Thymus (tissue), 11 donors: ENCODE measurements around the gene OR4D9. TPM values are rescaled to one million over a fixed set of nuclear protein-coding genes. Genes with fewer than 3 reads are reported as not detected.
"Not testable (repeated sequence)": the region's sequence is repeated elsewhere in the genome, so short reads cannot be mapped to it uniquely, and the experiment has no call there.

Experiments
- DNase-seq, 9 donors: peaks; one replicate each; pipeline ENCODE4 v3.0.0-alpha.2; 2013; ENCODE audit warnings: low spot score in 9 of 9, low read depth in 6 of 9, missing footprints in 1 of 9
- H3K27ac ChIP-seq, 2 donors: one replicate each; pipeline ENCODE4 v1.5.1; 2013; ENCODE audit warnings: control low read depth in 1 of 2, low read depth in 1 of 2, low read length in 1 of 2, mild to moderate bottlenecking in 1 of 2, moderate library complexity in 1 of 2
- H3K27me3 ChIP-seq, 2 donors: one replicate each; pipeline ENCODE4 v1.5.1; 2013; ENCODE audit warnings: low read length in 1 of 2; ENCODE audit not compliant: control insufficient read depth in 2 of 2, insufficient read depth in 1 of 2
- H3K36me3 ChIP-seq, 2 donors: one replicate each; pipeline ENCODE4 v1.5.1; 2013; ENCODE audit warnings: low read length in 1 of 2, mild to moderate bottlenecking in 1 of 2, moderate library complexity in 1 of 2; ENCODE audit not compliant: control insufficient read depth in 2 of 2, insufficient read depth in 2 of 2
- H3K4me1 ChIP-seq, 2 donors: one replicate each; pipeline ENCODE4 v1.5.1; 2013; ENCODE audit warnings: low read length in 2 of 2; ENCODE audit not compliant: control insufficient read depth in 2 of 2, insufficient read depth in 2 of 2
- H3K4me3 ChIP-seq, 2 donors: one replicate each; pipeline ENCODE4 v1.5.1; 2013; ENCODE audit warnings: low read length in 2 of 2, control low read depth in 1 of 2, mild to moderate bottlenecking in 1 of 2
- H3K9me3 ChIP-seq, 2 donors: one replicate each; pipeline ENCODE4 v1.5.1; 2013; ENCODE audit warnings: low read length in 1 of 2, mild to moderate bottlenecking in 1 of 2; ENCODE audit not compliant: control insufficient read depth in 2 of 2, insufficient read depth in 1 of 2
- WGBS: extraction: QIAGEN DNeasy Blood & Tissue Kit; methylation state at CpG from one replicate; pipeline ENCODE4 v1.1.7; 2013; 5-methylcytosine and 5-hydroxymethylcytosine counted together
- polyA plus RNA-seq: library from polyadenylated mRNA; stranded (reverse); fragments of 200-250 nt; gene quantifications from one replicate; pipeline ENCODE4 v1.2.3, GENCODE V29; 2013
- total RNA-seq: library from RNA; stranded (reverse); fragments of 120-200 nt; gene quantifications from one replicate; pipeline ENCODE4 v1.2.4, GENCODE V29; 2013
- donor health status: healthy.

OR4D9 gene
- total and polyA plus RNA-seq, 2 donors, result 0.02 TPM; not detected in 1

- 93% methylated on average over 2 of the region's 2 CpGs for WGBS
- H3K4me1 ChIP-seq, H3K27me3 ChIP-seq, DNase-seq, H3K9me3 ChIP-seq, H3K27ac ChIP-seq, H3K36me3 ChIP-seq, H3K4me3 ChIP-seq: not testable (repeated sequence)
These were observed 8.8 kb downstream of the OR4D9 start for GRCh38 chr11:59520139-59520538.

DNA sequence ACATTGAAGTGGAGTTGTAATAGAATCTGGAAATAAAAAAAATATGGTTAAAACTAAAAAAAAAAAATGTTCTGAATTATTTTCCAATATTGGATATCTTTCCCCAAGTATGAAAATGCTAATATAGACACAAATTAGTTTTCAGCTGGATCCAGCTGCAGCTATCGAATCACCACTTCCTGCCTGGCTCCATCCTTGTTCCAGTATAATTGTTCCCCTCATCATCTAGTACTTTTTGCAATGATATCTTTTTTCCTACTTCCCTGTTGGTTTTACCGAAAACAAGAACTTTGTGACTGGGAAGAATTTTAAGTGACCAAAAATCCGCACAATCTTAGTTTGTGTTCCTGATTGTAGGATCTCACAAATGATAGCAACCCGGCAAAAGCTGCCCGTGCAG lies 9.4 kb downstream of the OR4D9 start:
- no peak for DNase-seq
- no peaks in the 10 kb centered on the region for H3K4me1 ChIP-seq
- H3K27ac ChIP-seq, result no peak overlapping the region
- H3K4me3 ChIP-seq, result no peak overlapping the region
- no peaks in the 10 kb centered on the region for H3K36me3 ChIP-seq
- 95% methylated on average over 5 of the region's 5 CpGs for WGBS
- H3K27me3 ChIP-seq, result no peaks in the 10 kb centered on the region
- H3K9me3 ChIP-seq, result no peaks in the 10 kb centered on the region

- WGBS, result 83% methylated on average over 1 of the region's 1 CpG
- H3K4me1 ChIP-seq, result peaks cover 0 to 1% of the 10 kb centered on the region in 2 donors
- no peaks in the 10 kb centered on the region for H3K36me3 ChIP-seq
- H3K27me3 ChIP-seq, result no peaks in the 10 kb centered on the region
- no peak overlapping the region for H3K4me3 ChIP-seq
- H3K9me3 ChIP-seq, result no peaks in the 10 kb centered on the region
- no peak overlapping the region for H3K27ac ChIP-seq
- DNase-seq, result no peak
These were observed 12.2 kb downstream of the OR4D9 start for GRCh38 chr11:59523541-59523940.

DNA sequence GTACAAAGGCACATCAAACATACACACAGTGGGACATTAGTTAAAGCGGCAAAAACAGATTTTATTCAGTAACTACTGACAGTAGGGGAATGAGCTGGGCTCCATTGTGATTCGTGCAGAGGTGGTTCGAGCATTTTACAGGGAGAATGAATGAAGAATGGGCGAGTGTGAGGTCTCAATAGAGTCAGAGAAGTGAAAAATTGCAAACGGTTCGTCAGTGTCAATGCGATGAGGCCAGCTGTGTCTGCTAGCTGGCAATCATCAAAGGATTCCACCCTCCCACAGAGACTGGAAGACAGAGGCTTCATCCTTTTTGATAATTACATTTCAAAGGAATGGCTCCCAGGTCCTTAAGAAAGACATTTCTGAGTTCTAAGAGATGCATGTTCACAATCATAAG lies 17.4 kb downstream of the OR4D9 start:
- Histone ChIP-seq H3K36me3 (no peaks in the 10 kb centered on the region), H3K4me3 (no peak overlapping the region), H3K27me3 (no peaks in the 10 kb centered on the region), H3K27ac (no peak overlapping the region), H3K9me3 (no peaks in the 10 kb centered on the region), H3K4me1 (peaks cover 0 to 7% of the 10 kb centered on the region in 2 donors)
- DNase-seq, result peak in 1 of 9 donors; percentile 26
- 85% methylated on average over 7 of the region's 7 CpGs for WGBS

DNA sequence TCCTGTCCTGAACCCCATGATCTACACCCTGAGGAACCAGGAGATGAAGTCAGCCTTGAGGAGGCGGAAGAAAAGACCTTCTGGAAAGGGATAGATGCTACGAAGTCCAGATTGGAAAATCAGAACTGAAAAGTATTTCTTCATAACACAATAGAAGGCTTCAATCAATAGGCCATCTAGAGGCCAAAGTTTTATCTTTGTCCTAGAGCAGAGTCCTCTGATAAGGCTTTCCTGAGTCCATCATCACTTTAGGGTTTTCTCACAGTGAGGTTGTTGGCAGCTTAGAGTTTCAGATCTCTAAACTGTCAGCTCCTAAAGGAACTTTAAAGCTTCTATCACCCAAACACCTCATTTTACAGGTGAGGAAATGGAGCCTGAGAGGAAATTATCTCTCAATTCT lies 21.3 kb downstream of the OR4D9 start:
- no peak overlapping the region for H3K27ac ChIP-seq
- no peak for DNase-seq
- no peaks in the 10 kb centered on the region for H3K36me3 ChIP-seq
- WGBS, result over 99% methylated on average over 2 of the region's 2 CpGs
- H3K4me3 ChIP-seq, result no peak overlapping the region
- H3K9me3 ChIP-seq, result no peaks in the 10 kb centered on the region
- no peaks in the 10 kb centered on the region for H3K27me3 ChIP-seq
- H3K4me1 ChIP-seq, result peaks cover 0 to 9% of the 10 kb centered on the region in 2 donors

- WGBS, result 98% methylated on average over 1 of the region's 1 CpG
These were observed 23.3 kb downstream of the OR4D9 start for GRCh38 chr11:59534676-59535075.

DNA sequence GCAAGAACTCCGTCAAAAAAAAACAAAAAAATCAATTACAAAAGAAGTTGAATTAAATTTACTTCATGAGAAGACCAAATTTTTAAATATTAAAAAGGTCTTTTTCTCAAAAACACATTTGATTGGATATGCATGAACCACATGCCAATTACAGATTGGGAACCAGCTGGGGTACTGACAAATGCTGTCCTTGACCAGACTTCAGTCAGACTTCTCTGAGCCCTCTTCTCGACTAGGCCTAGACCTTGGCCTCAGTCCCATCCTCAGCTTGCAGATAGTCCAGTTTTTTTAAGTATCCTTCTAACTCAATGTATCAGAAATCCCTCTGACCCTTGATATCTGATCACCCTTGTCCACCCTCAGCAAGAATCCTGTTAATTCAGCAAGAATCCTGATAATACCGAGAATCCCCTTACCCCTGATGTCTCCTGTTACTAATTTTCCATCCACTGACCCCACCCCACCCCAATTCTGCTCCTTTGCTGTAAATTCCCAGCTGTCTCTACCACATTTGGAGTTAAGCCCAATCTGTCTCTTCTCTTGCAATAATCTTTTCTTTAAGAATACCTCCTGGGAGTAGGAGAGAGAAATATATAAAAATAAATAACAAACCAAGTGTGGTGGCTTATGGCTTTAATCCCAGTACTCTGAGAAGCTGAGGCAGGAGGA lies 30.9 kb downstream of the OR4D9 start:
- DNase-seq, result no peak
- 91% methylated on average over 3 of the region's 3 CpGs for WGBS
- Histone ChIP-seq H3K9me3 (no peaks in the 10 kb centered on the region), H3K27ac (no peak overlapping the region), H3K27me3 (no peaks in the 10 kb centered on the region), H3K4me1 (no peaks in the 10 kb centered on the region), H3K4me3 (no peak overlapping the region), H3K36me3 (no peaks in the 10 kb centered on the region)

More at GRCh38 chr11:59534676-59535075, 23.3 kb downstream of the OR4D9 start:
- Histone ChIP-seq H3K27me3 (no peaks in the 10 kb centered on the region), H3K36me3 (no peaks in the 10 kb centered on the region), H3K4me1 (peaks cover 0 to 2% of the 10 kb centered on the region in 2 donors), H3K9me3 (no peaks in the 10 kb centered on the region), H3K4me3 (no peak overlapping the region), H3K27ac (no peak overlapping the region)
- no peak for DNase-seq

- H3K27me3 ChIP-seq, DNase-seq, H3K36me3 ChIP-seq, H3K27ac ChIP-seq, H3K4me3 ChIP-seq, H3K9me3 ChIP-seq, H3K4me1 ChIP-seq: not testable (repeated sequence)
- WGBS, result 96% methylated on average over 3 of the region's 3 CpGs
These were observed 32.4 kb downstream of the OR4D9 start for GRCh38 chr11:59543713-59544112.

DNA sequence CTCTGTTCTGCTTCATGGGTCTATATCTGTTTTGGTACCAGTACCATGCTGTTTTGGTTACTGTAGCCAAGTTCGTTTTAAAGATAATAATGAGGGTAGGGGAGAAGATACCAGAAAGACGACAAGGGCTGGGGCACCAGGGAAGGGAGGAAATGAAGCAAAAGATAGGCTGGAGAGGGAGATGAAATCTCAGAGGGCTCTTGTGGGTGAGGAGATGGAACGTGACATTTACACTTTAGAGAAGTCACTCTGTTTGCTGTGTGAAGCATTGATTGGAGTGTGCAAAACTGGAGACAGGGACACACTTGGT lies 33.5 kb downstream of the OR4D9 start:
- WGBS, result 94% methylated on average over 3 of the region's 3 CpGs
- Histone ChIP-seq H3K4me3 (no peak overlapping the region), H3K9me3 (no peaks in the 10 kb centered on the region), H3K36me3 (no peaks in the 10 kb centered on the region), H3K27me3 (no peaks in the 10 kb centered on the region), H3K27ac (no peak overlapping the region), H3K4me1 (peaks cover 3% of the 10 kb centered on the region in 2 donors)
- DNase-seq, result no peak
